GM12878 (cell line): ENCODE results near the gene S100A4. TPM values are rescaled to one million over a fixed set of nuclear protein-coding genes. Genes with fewer than 3 reads are reported as not detected.

Experiments used
- ATAC-seq: fragments of 200-7000 bp; cut with Tn5 transposase; 3 replicates; pipeline ENCODE4 v1.9.1; 2020; ENCODE audit warnings: mild to moderate bottlenecking, moderate library complexity
- BruUV-seq: library from RNA; stranded (reverse); fragments of 400-500 nt; replicated peaks from 2 replicates; lab custom pipeline; 2021; lab: Mats Ljungman, UMichigan
- CTCF ChIA-PET: fragments of 300-600 bp; sonication (Branson Sonifier 250); formaldehyde crosslinking; extraction: SDS; loops from one replicate; lab custom pipeline; 2021; ENCODE audit warnings: inconsistent platforms; lab: Yijun Ruan, JAX
- POLR2A ChIA-PET: fragments of 350-600 bp; formaldehyde crosslinking; extraction: SDS; loops from one replicate; lab custom pipeline; 2021; ENCODE audit warnings: inconsistent platforms; lab: Charles Lee
- RAD21 ChIA-PET: fragments of 300-600 bp; sonication (Branson Sonifier 250); formaldehyde crosslinking; loops from one replicate; lab custom pipeline; 2023; ENCODE audit warnings: antibody characterized with exemption; ENCODE audit not compliant: unreplicated experiment; lab: Charles Lee
- SMC1A ChIA-PET: fragments of 300-600 bp; sonication (Branson Sonifier 250); formaldehyde crosslinking; loops from one replicate; lab custom pipeline; 2023; ENCODE audit not compliant: unreplicated experiment, uncharacterized antibody; lab: Charles Lee
- DNase-seq: peaks from one replicate; pipeline ENCODE4 v3.0.0-alpha.2; 2011; ENCODE audit warnings: low read depth, low spot score
- FAIRE-seq: peaks from 3 replicates; lab custom pipeline; 2011; peaks lifted over from hg19 to GRCh38; lab: Jason Lieb, UNC
- H2AFZ ChIP-seq: 2 replicates; pipeline ENCODE4 v1.6.0; 2011; ENCODE audit warnings: low read depth, low read length, control low read depth; ENCODE audit not compliant: control insufficient read depth
- H3K27ac ChIP-seq: 2 replicates; pipeline ENCODE4 v1.5.1; 2011; ENCODE audit warnings: control low read depth; ENCODE audit not compliant: control insufficient read depth, insufficient read depth
- H3K27me3 ChIP-seq, 2 experiments: replicated peaks in 1 of 2; 2 replicates each; pipeline versions ENCODE4 v1.6.0 to v1.6.1; 2011; ENCODE audit warnings: low read length in 1 of 2; ENCODE audit not compliant: control insufficient read depth in 2 of 2, insufficient read depth in 2 of 2
- H3K36me3 ChIP-seq, 2 experiments: 2 replicates each; pipeline ENCODE4 v1.5.1; 2011; ENCODE audit warnings: low read length in 1 of 2; ENCODE audit not compliant: control insufficient read depth in 2 of 2, insufficient read depth in 2 of 2
- H3K4me1 ChIP-seq: 2 replicates; pipeline ENCODE4 v1.6.1; 2011; ENCODE audit warnings: mild to moderate bottlenecking, low read length, moderate library complexity, mixed read lengths; ENCODE audit not compliant: control insufficient read depth, insufficient read depth
- H3K4me2 ChIP-seq: 2 replicates; pipeline ENCODE4 v1.6.0; 2011; ENCODE audit warnings: control low read depth; ENCODE audit not compliant: control insufficient read depth, insufficient read depth
- H3K4me3 ChIP-seq: fragments of 200-600 bp; sonication (generic); 2 replicates; pipeline ENCODE4 v1.5.1; 2016
- H3K79me2 ChIP-seq: 2 replicates; pipeline ENCODE4 v1.6.0; 2011; ENCODE audit warnings: low read length; ENCODE audit not compliant: control insufficient read depth, insufficient read depth
- H3K9ac ChIP-seq: 2 replicates; pipeline ENCODE4 v1.8.0; 2011; ENCODE audit warnings: low read length, control low read depth, mixed read lengths; ENCODE audit not compliant: control insufficient read depth, insufficient read depth
- H3K9me3 ChIP-seq: replicated peaks from 3 replicates; pipeline ENCODE4 v1.5.1; 2011; ENCODE audit warnings: mild to moderate bottlenecking, low read length; ENCODE audit not compliant: control insufficient read depth, insufficient read depth
- H4K20me1 ChIP-seq: 2 replicates; pipeline ENCODE4 v1.6.0; 2011; ENCODE audit not compliant: control insufficient read depth, insufficient read depth
- ATF7 ChIP-seq: fragments of 450-650 bp; IDR thresholded peaks from 2 replicates; pipeline ENCODE4 v1.6.1; 2016; ENCODE audit warnings: low read depth, mild to moderate bottlenecking
- CBX5 ChIP-seq: sonication (generic); IDR thresholded peaks from 2 replicates; pipeline ENCODE4 v1.6.1; 2016; ENCODE audit warnings: low read depth, moderate library complexity, mild to moderate bottlenecking, inconsistent platforms
- DPF2 ChIP-seq: fragments of 450-650 bp; IDR thresholded peaks from 2 replicates; pipeline ENCODE4 v1.6.1; 2017; ENCODE audit warnings: mild to moderate bottlenecking
- EZH2 ChIP-seq: IDR thresholded peaks from 2 replicates; pipeline ENCODE4 v1.6.1; 2012; ENCODE audit warnings: low read depth, mild to moderate bottlenecking, control low read depth, inconsistent platforms, low read length, borderline replicate concordance; ENCODE audit not compliant: control insufficient read depth
- IRF4 ChIP-seq: IDR thresholded peaks from 2 replicates; pipeline ENCODE4 v1.6.1; 2011; ENCODE audit warnings: low read depth, low read length
- JUNB ChIP-seq: IDR thresholded peaks from 2 replicates; pipeline ENCODE4 v1.6.1; 2016; ENCODE audit warnings: antibody characterized with exemption, mild to moderate bottlenecking
- MEF2A ChIP-seq: IDR thresholded peaks from 2 replicates; pipeline ENCODE4 v1.6.1; 2011; ENCODE audit warnings: low read depth, mild to moderate bottlenecking, low read length, moderate library complexity; ENCODE audit not compliant: insufficient read depth
- NFIC ChIP-seq: IDR thresholded peaks from 2 replicates; pipeline ENCODE4 v1.6.1; 2012; ENCODE audit warnings: low read depth, mild to moderate bottlenecking, inconsistent platforms, low read length, moderate library complexity
- PAX8 ChIP-seq: fragments of 450-650 bp; IDR thresholded peaks from 2 replicates; pipeline ENCODE4 v1.6.1; 2017; ENCODE audit warnings: mild to moderate bottlenecking, moderate library complexity
- RB1 ChIP-seq: fragments of 450-650 bp; formaldehyde crosslinking; IDR thresholded peaks from 2 replicates; pipeline ENCODE4 v1.6.1; 2017; ENCODE audit warnings: mild to moderate bottlenecking, borderline replicate concordance
- SIX5 ChIP-seq: IDR thresholded peaks from 2 replicates; pipeline ENCODE4 v1.6.1; 2011; ENCODE audit warnings: mild to moderate bottlenecking, low read depth, low read length, moderate library complexity; ENCODE audit not compliant: severe bottlenecking
- SRF ChIP-seq, 2 experiments: IDR thresholded peaks; 2 replicates each; pipeline ENCODE4 v1.6.1; 2011; ENCODE audit warnings: low read depth in 2 of 2, low read length in 2 of 2, mild to moderate bottlenecking in 1 of 2, moderate library complexity in 1 of 2
- SUPT20H ChIP-seq: IDR thresholded peaks from 2 replicates; pipeline ENCODE4 v1.6.1; 2011; ENCODE audit warnings: low read depth, mild to moderate bottlenecking, low read length, moderate library complexity, borderline replicate concordance; ENCODE audit not compliant: control insufficient read depth
- ZBED1 ChIP-seq: IDR thresholded peaks from 2 replicates; pipeline ENCODE4 v1.6.1; 2016; ENCODE audit warnings: borderline replicate concordance
- WGBS: methylation state at CpG from one replicate; pipeline ENCODE4 v1.1.6; 2016; ENCODE audit warnings: low lambda C conversion rate; ENCODE audit not compliant: insufficient replicate concordance, insufficient coverage; ENCODE audit errors: missing lambda C conversion rate; 5-methylcytosine and 5-hydroxymethylcytosine counted together
- in situ Hi-C: fragments of 300-500 bp; cut with MboI; formaldehyde crosslinking; loops from 9 replicates; pipeline ENCODE4 v1.14.3; 2018; ENCODE audit warnings: mixed read lengths
- intact Hi-C: fragments of 100-400 bp; cut with micrococcal nuclease; formaldehyde crosslinking; loops from one replicate; pipeline ENCODE4 v1.14.2; 2022; ENCODE audit not compliant: unreplicated experiment
- polyA plus RNA-seq, 11 experiments: library from polyadenylated mRNA; depleted of rRNA in 4 of 11; unstranded in 6 of 11; stranded (reverse) in 5 of 11; fragments of >200 nt; fragmentation: Nextera tagmentation in 4 of 11; fragmentation: Illumina TruSeq in 1 of 11; extraction: Ambion mirVana in 4 of 11; extraction: Trizol in 1 of 11; gene quantifications; 1 replicate in 1 of 11; 2 replicates in 10 of 11; pipeline versions ENCODE4 v1.2.1 to v1.2.3, GENCODE V29; 2011 to 2016; ENCODE audit warnings: inconsistent platforms in 2 of 11, missing spikeins in 2 of 11, low read depth in 1 of 11
- total RNA-seq, 4 experiments: library from RNA; depleted of rRNA in 3 of 4; stranded (reverse); fragments of >200 nt in 3 of 4; fragmentation: Illumina TruSeq in 1 of 4; extraction: Trizol in 1 of 4; gene quantifications; 2 replicates each; pipeline versions ENCODE4 v1.2.1 to v1.2.3, GENCODE V29; 2013 to 2021
- TF ChIP-seq, protein P1 (sequence below): IDR thresholded peaks from 2 replicates; pipeline ENCODE4 v1.6.1; 2012; ENCODE audit warnings: low read depth, low read length, improper control_type of control experiment

Gene S100A4
- total and polyA plus RNA-seq, 10 of the 15 experiments (the other 5 are each of a cell fraction or from before 2014, with no cell fraction given) = 4.3 to 104 (median 27.3) TPM

DNA sequence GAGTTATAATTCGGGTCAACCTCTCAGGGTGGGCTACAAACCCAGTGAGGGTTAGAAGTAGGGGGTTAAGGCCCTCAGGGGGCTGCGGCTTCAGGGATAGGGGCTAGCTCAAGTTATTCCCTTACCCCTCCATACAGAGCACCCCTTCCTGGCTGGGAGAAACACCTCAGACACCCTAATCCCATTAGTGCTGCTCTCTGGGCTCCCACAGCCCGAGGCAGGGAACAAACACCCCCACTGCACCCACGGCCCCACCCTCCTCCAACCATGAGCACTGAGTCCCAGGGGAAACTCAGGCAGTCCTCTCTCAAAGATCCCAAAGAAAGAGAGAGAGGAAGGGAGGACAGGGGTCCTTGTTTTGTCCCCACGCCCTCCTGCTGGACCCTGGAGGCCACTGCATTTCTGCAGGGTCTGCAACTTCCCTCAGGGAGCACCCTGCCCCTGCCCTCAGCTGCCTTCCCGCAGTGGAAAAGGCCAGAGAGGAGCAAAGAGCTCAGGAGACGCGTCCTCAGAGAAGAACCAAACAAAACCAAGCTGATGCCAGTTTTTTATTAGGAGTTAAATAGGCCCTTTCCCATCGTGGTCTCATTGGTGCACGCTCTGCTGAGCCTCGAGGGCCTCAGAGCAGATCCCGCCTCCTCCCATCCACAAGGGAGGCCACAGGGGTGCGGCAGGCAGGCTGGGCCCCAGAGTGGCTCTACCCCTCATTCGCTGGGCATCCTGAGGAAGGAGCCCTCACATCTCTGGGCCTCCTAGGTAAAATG lies 1.4 kb upstream of the S100A4 start (continued):
- TF ChIP-seq NFIC (no peak), EZH2 (no peak), PAX8 (no peak), DPF2 (no peak), ZBED1 (no peak), MEF2A (no peak)
- TF ChIP-seq, protein P1, sequence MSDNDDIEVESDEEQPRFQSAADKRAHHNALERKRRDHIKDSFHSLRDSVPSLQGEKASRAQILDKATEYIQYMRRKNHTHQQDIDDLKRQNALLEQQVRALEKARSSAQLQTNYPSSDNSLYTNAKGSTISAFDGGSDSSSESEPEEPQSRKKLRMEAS = no peak

DNA sequence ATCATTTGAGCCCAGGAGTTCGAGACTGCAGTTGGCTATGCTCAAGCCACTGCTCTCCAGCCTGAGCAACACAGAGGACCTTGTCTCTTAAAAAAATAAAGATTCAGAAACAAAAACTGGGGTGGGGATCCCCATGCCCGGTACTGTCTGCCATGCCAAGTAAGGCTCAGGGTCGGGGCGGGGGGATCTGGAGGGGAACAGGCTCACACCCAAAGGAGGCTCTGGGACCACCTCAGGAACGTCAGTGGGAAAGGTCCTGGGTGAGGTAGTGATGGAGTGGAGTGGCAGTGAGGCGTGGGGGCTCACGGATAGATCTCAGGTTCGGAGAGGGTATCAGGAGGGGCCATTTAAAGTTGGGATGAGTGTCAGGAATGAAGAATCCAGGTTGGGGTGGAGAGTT lies 765 bp upstream of the S100A4 start:
- H4K20me1 ChIP-seq = no peaks in the 10 kb centered on the region
- H3K4me2 ChIP-seq = no peak overlapping the region
- H3K4me1 ChIP-seq = peaks cover 15% of the 10 kb centered on the region
- no peak overlapping the region for H3K4me3 ChIP-seq
- ATAC-seq (no peak), FAIRE-seq (no peak), DNase-seq (no peak)
- H3K27me3 ChIP-seq = no peaks in the 10 kb centered on the region
- POLR2A ChIA-PET = interaction anchor here (0.8 to 4.1 kb wide), 4 partner anchors 9 to 19 kb away, joined by 6 to 34 read pairs (median 18); partner anchors contain the start of genes S100A2 and S100A6
- in situ Hi-C loops (no loop called here), intact Hi-C loops (no loop called here)
- TF ChIP-seq ZBED1 = no peak
- no peak for TF ChIP-seq IRF4
- no peak for TF ChIP-seq SUPT20H
- TF ChIP-seq CBX5 = no peak
- TF ChIP-seq JUNB = no peak
- no peak for TF ChIP-seq SIX5
- no peak for TF ChIP-seq SRF (IDR thresholded peaks at IDR 0.05; ENCODE audit: low read depth in 2 of 2, low read length in 2 of 2)
- no peak for TF ChIP-seq ATF7
- no peak for TF ChIP-seq RB1
- H3K9ac ChIP-seq = no peak overlapping the region
- H3K36me3 ChIP-seq = no peaks in the 10 kb centered on the region
- no peaks in the 10 kb centered on the region for H3K9me3 ChIP-seq
- SMC1A ChIA-PET = interaction anchor here (0.7 to 3.4 kb wide), 7 partner anchors 10 to 204 kb away, joined by 3 to 18 read pairs (median 5); partner anchors contain the start of genes S100A2 and S100A6
- CTCF ChIA-PET = interaction anchor here (0.6 to 4.3 kb wide), 6 partner anchors 12 to 85 kb away, joined by 3 to 46 read pairs (median 9); partner anchors contain the start of gene S100A6
- no peaks in the 10 kb centered on the region for H3K79me2 ChIP-seq
- BruUV-seq = no TSS peak
- no peak overlapping the region for H3K27ac ChIP-seq
- RAD21 ChIA-PET = interaction anchor here (3.5 kb wide), 1 partner anchor 12 kb away, joined by 38 read pairs; the partner anchor contains the start of gene S100A6
- H2AFZ ChIP-seq = no peak overlapping the region
- 19% methylated on average over 8 of the region's 8 CpGs for WGBS
